Activated T-cell treated with anti-CD3 and anti-CD28 coated beads for 1 hour (primary cell): ENCODE results near the gene ZMIZ1.

Source experiments
- DNase-seq: peaks from one replicate; pipeline ENCODE4 v3.0.0-alpha.2; 2020; ENCODE audit warnings: low read depth

ZMIZ1 gene

GRCh38 chr10:79207096-79207357 is 138.3 kb downstream of the ZMIZ1 start:
- DNase-seq: no peak

- no peak for DNase-seq
These were observed 139.0 kb downstream of the ZMIZ1 start for GRCh38 chr10:79207726-79208125.

- no peak for DNase-seq
These were observed 139.7 kb downstream of the ZMIZ1 start for GRCh38 chr10:79208251-79208983.

GRCh38 chr10:79209340-79209739 is 140.6 kb downstream of the ZMIZ1 start:
- no peak for DNase-seq

GRCh38 chr10:79209831-79210230 is 141.1 kb downstream of the ZMIZ1 start:
- no peak for DNase-seq

- no peak for DNase-seq
These were observed 141.9 kb downstream of the ZMIZ1 start for GRCh38 chr10:79210672-79211071.

GRCh38 chr10:79211616-79212015 is 142.8 kb downstream of the ZMIZ1 start:
- no peak for DNase-seq

GRCh38 chr10:79215531-79215930 is 146.8 kb downstream of the ZMIZ1 start:
- DNase-seq: no peak

GRCh38 chr10:79219322-79219957 is 150.7 kb downstream of the ZMIZ1 start:
- no peak for DNase-seq

GRCh38 chr10:79220307-79220706 is 151.5 kb downstream of the ZMIZ1 start:
- DNase-seq: no peak

- no peak for DNase-seq
These were observed 152.6 kb downstream of the ZMIZ1 start for GRCh38 chr10:79221110-79222051.

- DNase-seq: no peak
These were observed 153.4 kb downstream of the ZMIZ1 start for GRCh38 chr10:79222186-79222585.

GRCh38 chr10:79223091-79224048 is 154.6 kb downstream of the ZMIZ1 start:
- DNase-seq: no peak

GRCh38 chr10:79224263-79224949 is 155.6 kb downstream of the ZMIZ1 start:
- no peak for DNase-seq

GRCh38 chr10:79224992-79225391 is 156.2 kb downstream of the ZMIZ1 start:
- no peak for DNase-seq

GRCh38 chr10:79226391-79227245 is 157.9 kb downstream of the ZMIZ1 start:
- DNase-seq: no peak

GRCh38 chr10:79229071-79229541 is 160.3 kb downstream of the ZMIZ1 start:
- no peak for DNase-seq

- no peak for DNase-seq
These were observed 161.1 kb downstream of the ZMIZ1 start for GRCh38 chr10:79229830-79230327.

GRCh38 chr10:79230328-79230830 is 161.6 kb downstream of the ZMIZ1 start:
- no peak for DNase-seq

- DNase-seq: no peak
These were observed 162.1 kb downstream of the ZMIZ1 start for GRCh38 chr10:79230850-79231249.
